NOMO-1 (cell line): ENCODE measurements around the gene WASF2.

Source experiments
- DNase-seq, 2 experiments: peaks; one replicate each; lab custom pipeline; 2025; ENCODE audit not compliant: unreplicated experiment in 2 of 2; lab: John Stamatoyannopoulos, UW

The WASF2 gene

GRCh38 chr1:27363766-27364695 lies 125.9 kb downstream of the WASF2 start:
- no peak for DNase-seq

- DNase-seq, result no peak
Measured at GRCh38 chr1:27361553-27361952, 128.4 kb downstream of the WASF2 start.

- no peak for DNase-seq
Measured at GRCh38 chr1:27361044-27361402, 128.9 kb downstream of the WASF2 start.

GRCh38 chr1:27360159-27361043 lies 129.6 kb downstream of the WASF2 start:
- DNase-seq, result no peak

- no peak for DNase-seq
Measured at GRCh38 chr1:27359822-27360158, 130.2 kb downstream of the WASF2 start.

- no peak for DNase-seq
Measured at GRCh38 chr1:27358928-27359313, 131.0 kb downstream of the WASF2 start.

GRCh38 chr1:27358038-27358927 lies 131.7 kb downstream of the WASF2 start:
- no peak for DNase-seq

GRCh38 chr1:27357281-27358037 lies 132.5 kb downstream of the WASF2 start:
- peak; percentile 71 to 74 for DNase-seq

GRCh38 chr1:27356619-27357280 lies 133.2 kb downstream of the WASF2 start:
- no peak for DNase-seq

GRCh38 chr1:27356277-27356618 lies 133.7 kb downstream of the WASF2 start:
- DNase-seq, result no peak

GRCh38 chr1:27355683-27356082 lies 134.3 kb downstream of the WASF2 start:
- DNase-seq, result no peak
